HepG2 (cell line): ENCODE measurements around the gene TMX1. TPM values are rescaled to one million over a fixed set of nuclear protein-coding genes. Genes with fewer than 3 reads are reported as not detected.

Experiments used
- ADNP ChIP-seq: sonication (generic); formaldehyde crosslinking; IDR thresholded peaks from 2 replicates; pipeline ENCODE4 v1.4.0; 2020; ENCODE audit warnings: missing genetic modification reagents
- ARNT2 ChIP-seq: sonication (generic); formaldehyde crosslinking; IDR thresholded peaks from 2 replicates; pipeline ENCODE4 v1.8.0; 2022; ENCODE audit warnings: mild to moderate bottlenecking, low read depth, missing genetic modification reagents, moderate library complexity
- ELF3 ChIP-seq: IDR thresholded peaks from 2 replicates; pipeline ENCODE4 v1.6.1; 2016; ENCODE audit warnings: missing genetic modification reagents, missing compliant biosample characterization
- FOXO1 ChIP-seq: sonication (generic); formaldehyde crosslinking; IDR thresholded peaks from 2 replicates; pipeline ENCODE4 v1.4.0; 2020; ENCODE audit warnings: missing genetic modification reagents
- GATAD2A ChIP-seq: IDR thresholded peaks from 2 replicates; pipeline ENCODE4 v1.6.1; 2016
- HDAC2 ChIP-seq: sonication (generic); formaldehyde crosslinking; IDR thresholded peaks from 2 replicates; pipeline ENCODE4 v1.4.0; 2020; ENCODE audit warnings: missing genetic modification reagents
- IRF2 ChIP-seq: IDR thresholded peaks from 2 replicates; pipeline ENCODE4 v1.6.1; 2018; ENCODE audit warnings: missing genetic modification reagents, missing compliant biosample characterization
- KLF6 ChIP-seq: IDR thresholded peaks from 2 replicates; pipeline ENCODE4 v1.8.0; 2016; ENCODE audit warnings: missing biosample characterization, missing genetic modification reagents
- NONO ChIP-seq, 2 experiments: fragments of 450-650 bp in 1 of 2; sonication (generic) in 1 of 2; formaldehyde crosslinking in 1 of 2; IDR thresholded peaks in 1 of 2; conservative IDR thresholded peaks in 1 of 2; 2 replicates each; pipeline versions ENCODE4 v1.6.1 to v1.8.0; 2017 to 2022; ENCODE audit warnings: mild to moderate bottlenecking in 1 of 2, missing genetic modification reagents in 1 of 2, moderate library complexity in 1 of 2
- PRDM15 ChIP-seq: sonication (generic); formaldehyde crosslinking; IDR thresholded peaks from 2 replicates; pipeline ENCODE4 v1.4.0; 2020; ENCODE audit warnings: missing genetic modification reagents
- RAD51 ChIP-seq: fragments of 450-650 bp; IDR thresholded peaks from 2 replicates; pipeline ENCODE4 v1.6.1; 2016; ENCODE audit warnings: borderline replicate concordance
- RXRA ChIP-seq: sonication (generic); formaldehyde crosslinking; IDR thresholded peaks from 2 replicates; pipeline ENCODE4 v1.5.1; 2020; ENCODE audit warnings: missing genetic modification reagents
- SALL1 ChIP-seq: sonication (generic); formaldehyde crosslinking; IDR thresholded peaks from 2 replicates; pipeline ENCODE4 v1.8.0; 2022; ENCODE audit warnings: mild to moderate bottlenecking, missing genetic modification reagents
- SMYD3 ChIP-seq: sonication (generic); formaldehyde crosslinking; IDR thresholded peaks from 2 replicates; pipeline ENCODE4 v1.8.1; 2023; ENCODE audit warnings: mild to moderate bottlenecking, missing genetic modification reagents
- TAF1 ChIP-seq: sonication (generic); formaldehyde crosslinking; IDR thresholded peaks from 2 replicates; pipeline ENCODE4 v1.4.0; 2020; ENCODE audit warnings: missing genetic modification reagents
- ZNF263 ChIP-seq: sonication (generic); formaldehyde crosslinking; IDR thresholded peaks from 2 replicates; pipeline ENCODE4 v1.4.0; 2020; ENCODE audit warnings: missing genetic modification reagents
- ZNF576 ChIP-seq: sonication (generic); formaldehyde crosslinking; IDR thresholded peaks from 2 replicates; pipeline ENCODE4 v1.4.0; 2020; ENCODE audit warnings: mild to moderate bottlenecking, missing genetic modification reagents
- ZNF75D ChIP-seq: sonication (generic); formaldehyde crosslinking; IDR thresholded peaks from 2 replicates; pipeline ENCODE4 v1.8.1; 2023; ENCODE audit warnings: missing genetic modification reagents, mild to moderate bottlenecking, borderline replicate concordance
- polyA plus RNA-seq, 8 experiments: library from polyadenylated mRNA; depleted of rRNA in 3 of 8; stranded (reverse) in 7 of 8; unstranded in 1 of 8; fragments of >200 nt; fragmentation: Illumina TruSeq in 4 of 8; extraction: Trizol in 4 of 8; gene quantifications; 2 replicates each; pipeline versions ENCODE4 v1.2.1 to v1.2.3, GENCODE V29; 2011 to 2016; ENCODE audit warnings: low read depth in 4 of 8, missing spikeins in 1 of 8, mixed read lengths in 1 of 8; ENCODE audit not compliant: insufficient read depth in 1 of 8
- total RNA-seq, 5 experiments: library from RNA; depleted of rRNA; stranded (reverse); fragments of >200 nt; fragmentation: Illumina TruSeq; extraction: Trizol; gene quantifications; 2 replicates each; pipeline ENCODE4 v1.2.3, GENCODE V29; 2016; ENCODE audit warnings: low read depth in 1 of 5
- TF ChIP-seq, protein P1 (sequence below): fragments of 450-650 bp; IDR thresholded peaks from 2 replicates; pipeline ENCODE4 v1.6.1; 2017; ENCODE audit warnings: mild to moderate bottlenecking
- TF ChIP-seq, protein P2 (sequence below): IDR thresholded peaks from 2 replicates; pipeline ENCODE4 v1.6.1; 2018; ENCODE audit warnings: missing genetic modification reagents, mild to moderate bottlenecking, missing compliant biosample characterization
- TF ChIP-seq, protein P3 (sequence below): sonication (generic); formaldehyde crosslinking; IDR thresholded peaks from 2 replicates; pipeline ENCODE4 v1.4.0; 2020; ENCODE audit warnings: missing genetic modification reagents

The TMX1 gene
- total and polyA plus RNA-seq, 2 of the 13 experiments (the other 11 are each of a cell fraction or from before 2014, with no cell fraction given): 23.0 to 56.8 TPM

DNA sequence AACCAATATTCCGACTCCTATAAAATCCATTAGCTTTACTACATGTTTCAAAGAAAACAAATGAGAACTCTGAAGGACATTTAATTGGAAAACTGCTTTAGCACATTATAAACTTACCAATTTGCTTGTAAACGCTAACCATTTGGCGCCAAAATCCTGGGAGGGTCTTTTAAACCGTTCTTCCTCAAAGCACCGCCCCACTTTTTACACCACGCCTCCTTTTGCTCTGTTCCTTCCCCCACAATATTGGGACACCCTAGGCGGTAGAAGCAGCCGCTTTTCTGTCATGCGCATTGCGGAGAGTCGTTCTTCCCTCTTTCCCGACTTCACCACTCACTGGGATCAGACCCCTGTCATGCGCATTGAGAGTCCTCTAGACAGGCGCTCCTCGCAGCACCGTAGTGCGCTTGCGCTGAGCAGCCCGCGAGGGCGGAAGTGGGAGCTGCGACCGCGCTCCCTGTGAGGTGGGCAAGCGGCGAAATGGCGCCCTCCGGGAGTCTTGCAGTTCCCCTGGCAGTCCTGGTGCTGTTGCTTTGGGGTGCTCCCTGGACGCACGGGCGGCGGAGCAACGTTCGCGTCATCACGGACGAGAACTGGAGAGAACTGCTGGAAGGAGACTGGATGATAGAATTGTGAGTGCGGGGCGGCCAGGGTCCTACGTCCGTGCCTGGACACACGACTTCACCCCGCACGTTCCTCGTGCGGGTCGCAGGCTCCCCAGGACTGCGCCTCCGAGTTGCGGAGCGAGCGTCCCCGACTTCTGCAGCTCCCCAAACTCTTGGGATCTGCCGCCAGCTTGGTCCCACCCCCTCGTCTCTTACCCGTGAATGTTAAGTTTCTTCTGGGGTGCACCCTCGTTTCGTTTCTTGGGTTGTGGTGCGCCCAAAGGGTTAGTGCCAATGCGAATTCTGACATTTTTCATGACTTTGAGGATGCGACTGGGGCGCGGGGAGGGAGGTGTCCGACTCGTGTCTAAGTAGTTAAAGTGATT is at the start of gene TMX1 (continued):
- TF ChIP-seq TAF1 (peak; percentile 96), NONO (IDR thresholded peaks at IDR 0.05) (no peak), NONO (CRISPR knock-in tag; conservative IDR thresholded peaks at IDR 0.05) (peak; percentile 81), ELF3 (CRISPR knock-in tag) (peak; percentile 78), IRF2 (peak; percentile 68; the same call in 1 of the 2 replicates), SALL1 (CRISPR knock-in tag) (peak; percentile 95), ZNF263 (peak; percentile 90), KLF6 (CRISPR knock-in tag) (no peak), ZNF576 (peak; percentile 68; the same call in 1 of the 2 replicates), FOXO1 (CRISPR knock-in tag) (peak; percentile 49), PRDM15 (CRISPR knock-in tag) (no peak), ZNF75D (no peak), HDAC2 (CRISPR knock-in tag) (peak; percentile 53), ARNT2 (peak; percentile 96), GATAD2A (no peak; the same call in 1 of the 2 replicates), RXRA (peak; percentile 44; the same call in 1 of the 2 replicates), ADNP (CRISPR knock-in tag) (no peak), RAD51 (no peak), SMYD3 (CRISPR knock-in tag) (0 out of 2 replicates have a peak, but pooled peaks have one; percentile 47)
- TF ChIP-seq, protein P1, sequence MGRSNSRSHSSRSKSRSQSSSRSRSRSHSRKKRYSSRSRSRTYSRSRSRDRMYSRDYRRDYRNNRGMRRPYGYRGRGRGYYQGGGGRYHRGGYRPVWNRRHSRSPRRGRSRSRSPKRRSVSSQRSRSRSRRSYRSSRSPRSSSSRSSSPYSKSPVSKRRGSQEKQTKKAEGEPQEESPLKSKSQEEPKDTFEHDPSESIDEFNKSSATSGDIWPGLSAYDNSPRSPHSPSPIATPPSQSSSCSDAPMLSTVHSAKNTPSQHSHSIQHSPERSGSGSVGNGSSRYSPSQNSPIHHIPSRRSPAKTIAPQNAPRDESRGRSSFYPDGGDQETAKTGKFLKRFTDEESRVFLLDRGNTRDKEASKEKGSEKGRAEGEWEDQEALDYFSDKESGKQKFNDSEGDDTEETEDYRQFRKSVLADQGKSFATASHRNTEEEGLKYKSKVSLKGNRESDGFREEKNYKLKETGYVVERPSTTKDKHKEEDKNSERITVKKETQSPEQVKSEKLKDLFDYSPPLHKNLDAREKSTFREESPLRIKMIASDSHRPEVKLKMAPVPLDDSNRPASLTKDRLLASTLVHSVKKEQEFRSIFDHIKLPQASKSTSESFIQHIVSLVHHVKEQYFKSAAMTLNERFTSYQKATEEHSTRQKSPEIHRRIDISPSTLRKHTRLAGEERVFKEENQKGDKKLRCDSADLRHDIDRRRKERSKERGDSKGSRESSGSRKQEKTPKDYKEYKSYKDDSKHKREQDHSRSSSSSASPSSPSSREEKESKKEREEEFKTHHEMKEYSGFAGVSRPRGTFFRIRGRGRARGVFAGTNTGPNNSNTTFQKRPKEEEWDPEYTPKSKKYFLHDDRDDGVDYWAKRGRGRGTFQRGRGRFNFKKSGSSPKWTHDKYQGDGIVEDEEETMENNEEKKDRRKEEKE: no peak
- TF ChIP-seq, protein P2, sequence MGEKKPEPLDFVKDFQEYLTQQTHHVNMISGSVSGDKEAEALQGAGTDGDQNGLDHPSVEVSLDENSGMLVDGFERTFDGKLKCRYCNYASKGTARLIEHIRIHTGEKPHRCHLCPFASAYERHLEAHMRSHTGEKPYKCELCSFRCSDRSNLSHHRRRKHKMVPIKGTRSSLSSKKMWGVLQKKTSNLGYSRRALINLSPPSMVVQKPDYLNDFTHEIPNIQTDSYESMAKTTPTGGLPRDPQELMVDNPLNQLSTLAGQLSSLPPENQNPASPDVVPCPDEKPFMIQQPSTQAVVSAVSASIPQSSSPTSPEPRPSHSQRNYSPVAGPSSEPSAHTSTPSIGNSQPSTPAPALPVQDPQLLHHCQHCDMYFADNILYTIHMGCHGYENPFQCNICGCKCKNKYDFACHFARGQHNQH (CRISPR knock-in tag): peak; percentile 71; the same call in 1 of the 2 replicates
- TF ChIP-seq, protein P3, sequence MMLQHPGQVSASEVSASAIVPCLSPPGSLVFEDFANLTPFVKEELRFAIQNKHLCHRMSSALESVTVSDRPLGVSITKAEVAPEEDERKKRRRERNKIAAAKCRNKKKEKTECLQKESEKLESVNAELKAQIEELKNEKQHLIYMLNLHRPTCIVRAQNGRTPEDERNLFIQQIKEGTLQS (CRISPR knock-in tag): 0 out of 2 replicates have a peak, but pooled peaks have one; percentile 7
